ENCODE measurements around the gene C12orf76.
"Not testable (repeated sequence)": the region's sequence is repeated elsewhere in the genome, so short reads cannot be mapped to it uniquely, and the experiment has no call there.

The C12orf76 gene, protein sequence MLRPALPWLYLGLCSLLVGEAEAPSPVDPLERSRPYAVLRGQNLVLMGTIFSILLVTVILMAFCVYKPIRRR

DNA sequence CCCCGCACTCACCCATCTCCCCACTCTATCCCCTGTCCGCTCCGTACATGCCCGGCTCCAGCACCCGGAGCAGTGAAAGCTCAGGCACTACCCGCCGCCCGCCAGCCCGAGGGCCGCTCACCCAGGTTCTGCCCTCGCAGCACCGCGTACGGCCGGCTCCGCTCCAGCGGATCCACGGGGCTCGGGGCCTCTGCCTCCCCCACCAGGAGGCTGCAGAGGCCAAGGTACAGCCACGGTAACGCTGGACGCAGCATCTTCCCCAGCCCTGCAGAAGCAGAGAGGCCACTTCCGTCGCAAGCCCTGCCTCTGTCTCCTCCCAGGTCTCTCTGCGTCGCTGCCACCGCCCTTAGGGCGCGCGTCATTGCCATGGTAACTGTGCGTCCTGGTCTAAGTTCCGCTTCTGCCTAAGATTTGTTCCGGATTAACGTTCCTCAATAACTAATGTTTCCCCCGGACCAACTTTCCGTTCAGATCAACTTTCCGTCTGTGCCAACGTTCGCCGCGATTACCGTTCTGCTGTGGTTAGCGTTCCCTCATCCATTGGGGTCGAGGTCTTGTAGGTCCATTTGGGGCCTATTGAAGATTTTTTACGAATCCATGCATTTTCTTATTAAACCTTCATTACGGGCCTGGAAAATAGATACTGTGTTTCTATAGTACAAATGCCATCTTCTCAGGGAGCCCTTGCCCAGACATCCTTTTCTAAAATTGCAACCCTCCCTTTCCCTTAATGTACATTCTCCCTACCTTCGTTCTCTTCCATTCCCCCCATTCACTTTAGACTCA, at the start of gene C12orf76:
TSS of gene C12orf76 (minus strand) at position 281 of the 786 bp plus-strand sequence. CDS start at position 254, 27 bp downstream.
- peak; percentile 87 for DNase-seq (ENCODE audit: low read depth)

DNA sequence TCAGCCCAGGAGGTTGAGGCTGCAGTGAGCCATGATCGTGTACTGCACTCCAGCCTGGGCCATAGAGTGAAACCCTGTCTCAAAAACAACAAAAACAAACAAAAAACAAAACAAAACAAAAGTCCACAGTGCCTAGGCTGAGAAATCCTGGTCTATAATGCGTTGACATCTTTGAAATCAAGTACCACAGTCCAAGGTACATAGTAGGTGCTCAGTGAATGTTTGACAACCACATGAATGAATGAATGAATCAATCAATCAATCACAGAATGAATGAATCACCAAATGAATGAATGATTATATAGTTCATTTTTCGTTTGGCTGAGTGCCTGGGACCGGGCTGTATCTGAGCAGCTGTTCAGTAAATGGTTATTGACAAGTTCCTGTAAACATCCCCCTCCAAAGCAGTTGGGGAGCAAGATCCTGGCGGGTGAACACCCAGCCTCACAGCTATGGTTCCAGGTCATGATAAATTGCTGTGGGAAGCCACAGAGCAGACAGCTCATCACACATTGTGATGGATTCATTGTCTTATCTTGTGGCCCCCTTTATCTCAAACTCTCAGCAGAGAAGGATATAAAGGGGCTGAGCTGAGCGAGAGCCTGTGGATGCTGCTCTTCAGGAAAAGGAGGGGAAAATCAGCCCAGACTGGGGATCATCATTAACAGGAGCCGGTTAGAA, 45.4 kb upstream of the C12orf76 start:
- DNase-seq (ENCODE audit: low read depth), result no peak

DNA sequence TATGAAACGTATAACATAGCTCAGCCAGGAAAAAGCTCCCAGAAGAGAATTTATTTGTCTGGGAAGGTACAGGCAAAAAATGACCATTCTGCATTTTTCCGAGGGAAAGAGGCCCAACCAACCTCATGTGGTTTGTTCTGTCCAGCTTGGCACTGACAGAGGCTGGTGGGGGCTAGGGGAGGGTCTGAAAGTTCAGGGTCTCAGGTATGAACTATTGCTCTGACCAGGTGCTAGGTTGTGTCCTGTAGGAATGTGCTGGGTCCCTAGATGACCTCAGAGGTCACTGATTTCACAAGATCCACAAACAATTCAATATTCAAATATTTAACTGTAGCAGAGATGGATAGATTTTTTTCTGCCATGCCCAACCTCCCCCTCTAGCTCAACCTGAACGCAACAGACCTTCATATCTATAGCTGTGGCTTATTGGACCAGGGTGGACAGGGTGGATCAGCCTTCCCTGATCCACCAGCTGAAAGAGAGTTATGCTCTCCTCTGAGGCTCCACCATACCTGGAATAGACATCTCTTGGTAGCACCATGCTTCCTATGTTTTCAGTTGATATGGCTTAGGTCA, 42.9 kb upstream of the C12orf76 start:
- DNase-seq (ENCODE audit: low read depth), result no peak

DNA sequence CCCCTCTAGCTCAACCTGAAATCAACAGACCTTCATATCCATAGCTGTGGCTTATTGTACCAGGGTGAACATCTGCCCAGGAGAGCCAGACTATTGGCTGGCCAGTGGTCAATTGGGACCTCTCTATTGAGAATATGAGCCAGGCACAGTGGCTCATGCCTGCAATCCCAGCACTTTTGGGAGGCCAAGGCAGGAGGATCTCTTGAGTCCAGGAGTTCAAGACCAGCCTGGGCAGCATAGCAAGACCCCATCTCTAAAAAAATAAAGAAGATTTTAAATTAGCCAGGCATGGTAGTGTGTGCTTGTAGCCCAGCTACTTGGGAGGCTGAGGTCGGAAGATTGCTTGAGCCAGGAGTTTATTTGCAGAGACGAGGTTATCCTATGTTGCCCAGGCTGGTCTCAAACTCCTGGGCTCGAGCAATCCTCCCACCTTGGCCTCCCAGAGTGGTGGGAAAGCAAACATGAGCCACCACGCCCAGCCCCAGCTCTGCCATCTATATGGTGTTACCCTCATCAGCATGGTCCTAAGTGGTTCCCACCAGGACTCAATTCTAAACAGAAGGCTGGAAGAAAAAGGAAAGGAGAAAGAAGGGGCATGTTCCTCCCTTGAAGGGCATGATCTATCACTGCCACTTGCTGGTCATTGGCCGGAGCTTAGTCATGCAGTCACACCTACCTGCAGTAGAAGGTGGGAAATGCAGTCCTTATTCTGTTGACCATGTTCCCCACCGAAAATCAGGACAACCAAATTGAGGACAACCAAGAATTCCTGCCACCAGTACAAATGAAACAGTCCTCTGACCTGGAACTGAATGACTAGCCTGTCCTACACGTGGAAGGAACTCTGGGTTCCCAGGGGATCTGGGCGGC, 42.2 kb upstream of the C12orf76 start:
- no peak for DNase-seq (ENCODE audit: low read depth)

DNA sequence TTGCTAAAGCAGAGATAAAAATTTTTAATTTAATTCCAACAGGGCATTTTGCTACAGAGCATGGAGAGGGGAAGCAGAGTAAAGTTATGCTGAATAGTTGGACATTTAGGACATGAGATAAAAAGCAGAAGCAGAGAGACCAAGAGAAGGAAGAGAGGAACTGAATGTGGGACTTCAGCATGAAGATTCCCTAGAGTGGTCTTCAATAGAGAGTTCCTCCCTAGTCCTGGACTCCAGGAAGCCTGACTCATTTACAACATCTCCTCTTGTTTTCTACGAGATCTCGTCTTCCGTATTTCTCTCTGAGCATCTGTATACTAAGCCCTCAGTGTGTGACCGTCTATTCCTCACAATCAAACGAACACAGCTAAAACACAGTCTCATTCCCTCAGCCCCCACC, 40.6 kb upstream of the C12orf76 start:
- no peak for DNase-seq (ENCODE audit: low read depth)

- DNase-seq (ENCODE audit: low read depth), result not testable (repeated sequence)
These were observed 39.9 kb upstream of the C12orf76 start for GRCh38 chr12:110088216-110088615.

DNA sequence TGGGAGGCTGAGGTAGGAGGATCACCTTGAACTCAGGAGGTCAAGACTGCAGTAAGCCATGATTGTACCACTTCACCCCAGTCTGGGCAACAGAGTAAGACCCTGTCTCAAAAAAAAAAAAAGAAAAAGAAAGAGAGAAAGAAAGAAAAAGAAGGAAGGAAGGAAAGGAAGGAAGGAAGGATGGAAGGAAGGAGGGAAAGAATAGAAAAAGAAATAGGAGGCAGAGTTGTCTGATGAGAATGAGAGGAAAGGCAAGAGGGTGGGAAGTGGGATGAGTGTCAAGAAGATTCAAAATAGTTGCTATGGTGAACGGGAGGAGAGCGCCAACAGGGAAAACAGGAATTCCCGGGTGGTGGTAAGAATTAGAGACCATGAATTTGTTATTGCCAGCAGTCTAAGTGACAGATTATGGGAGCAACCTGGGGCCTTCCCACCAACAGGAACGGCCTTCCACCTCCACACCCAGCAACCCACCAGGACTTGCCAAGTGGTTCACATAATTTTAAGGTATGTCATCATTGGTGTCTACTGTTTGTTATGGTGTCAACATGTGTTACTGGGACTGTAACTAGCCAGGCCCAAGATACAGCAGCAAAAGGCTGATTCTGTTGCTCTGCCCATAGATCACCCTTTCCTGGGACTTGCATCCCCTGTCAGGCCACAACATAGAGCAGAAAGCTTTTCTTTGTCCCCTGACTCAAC, 36.1 kb upstream of the C12orf76 start:
- DNase-seq (ENCODE audit: low read depth), result no peak

GRCh38 chr12:110080410-110080809, 32.1 kb upstream of the C12orf76 start:
- no peak for DNase-seq (ENCODE audit: low read depth)

DNA sequence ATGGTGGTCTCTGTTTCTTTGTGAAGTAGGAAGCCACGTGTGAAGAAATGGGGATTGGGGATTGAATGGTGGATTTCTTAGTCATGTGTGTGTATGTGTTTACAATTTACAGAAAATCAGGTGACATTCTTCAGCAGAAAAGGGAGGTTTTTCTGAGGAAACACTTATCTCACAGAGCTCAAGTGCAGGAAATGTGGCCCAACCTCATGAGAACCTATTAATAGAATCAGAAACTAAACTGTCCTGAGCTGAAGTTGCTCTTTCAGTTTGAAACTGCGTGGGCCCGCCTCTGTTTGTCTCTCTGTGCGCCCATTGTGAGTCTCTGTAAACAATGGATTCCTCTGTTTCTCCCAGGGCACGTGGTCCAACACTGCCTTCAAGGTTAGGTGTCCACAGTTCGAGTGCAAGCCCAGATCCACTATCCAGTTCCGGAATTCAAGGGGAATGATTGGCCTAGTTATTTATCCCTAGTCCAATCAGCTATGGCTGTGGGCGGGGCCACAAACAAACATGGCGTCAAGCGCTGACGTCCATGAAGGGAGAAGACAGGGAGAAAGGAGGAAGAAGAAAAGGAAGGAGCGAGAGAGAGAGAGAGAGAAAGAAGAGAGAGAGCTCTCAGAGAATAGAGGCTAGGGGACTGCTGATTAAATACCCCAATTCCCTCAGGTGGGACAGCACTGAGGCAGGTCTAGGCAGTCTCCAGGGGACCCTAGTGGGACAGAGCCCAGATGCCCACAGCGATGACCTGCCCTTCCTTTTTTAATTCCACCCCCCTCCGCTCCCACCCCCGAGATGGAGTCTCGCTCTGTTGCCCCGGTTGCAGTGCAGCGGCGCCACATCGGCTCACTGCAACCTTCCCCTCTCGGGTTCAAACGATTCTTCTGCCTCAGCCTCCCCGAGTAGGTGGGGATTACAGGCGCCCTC, 31.4 kb upstream of the C12orf76 start:
- peak; percentile 57 for DNase-seq (ENCODE audit: low read depth)

DNA sequence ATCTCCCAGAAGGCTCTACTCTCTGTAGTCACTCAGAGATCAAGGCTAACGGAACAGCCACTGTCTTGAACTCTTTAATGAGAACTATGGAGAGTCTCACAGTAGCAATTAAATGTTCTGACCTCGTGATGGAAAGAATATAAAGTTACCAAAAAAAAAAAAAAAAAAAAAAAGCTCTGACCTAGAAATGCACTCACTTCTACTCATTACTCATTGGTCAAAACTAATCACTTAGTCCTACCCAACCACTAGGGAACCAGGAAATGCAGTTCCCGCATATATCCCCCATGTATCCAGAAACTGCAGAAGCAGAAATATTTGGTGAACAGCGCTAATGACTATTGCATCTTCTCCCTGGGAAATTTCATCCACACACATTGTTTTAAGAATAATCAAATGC, 29.5 kb upstream of the C12orf76 start:
- no peak for DNase-seq (ENCODE audit: low read depth)

- DNase-seq (ENCODE audit: low read depth), result no peak
These were observed 27.6 kb upstream of the C12orf76 start for GRCh38 chr12:110075880-110076279.

GRCh38 chr12:110074089-110074488, 25.8 kb upstream of the C12orf76 start:
- DNase-seq (ENCODE audit: low read depth), result no peak

DNA sequence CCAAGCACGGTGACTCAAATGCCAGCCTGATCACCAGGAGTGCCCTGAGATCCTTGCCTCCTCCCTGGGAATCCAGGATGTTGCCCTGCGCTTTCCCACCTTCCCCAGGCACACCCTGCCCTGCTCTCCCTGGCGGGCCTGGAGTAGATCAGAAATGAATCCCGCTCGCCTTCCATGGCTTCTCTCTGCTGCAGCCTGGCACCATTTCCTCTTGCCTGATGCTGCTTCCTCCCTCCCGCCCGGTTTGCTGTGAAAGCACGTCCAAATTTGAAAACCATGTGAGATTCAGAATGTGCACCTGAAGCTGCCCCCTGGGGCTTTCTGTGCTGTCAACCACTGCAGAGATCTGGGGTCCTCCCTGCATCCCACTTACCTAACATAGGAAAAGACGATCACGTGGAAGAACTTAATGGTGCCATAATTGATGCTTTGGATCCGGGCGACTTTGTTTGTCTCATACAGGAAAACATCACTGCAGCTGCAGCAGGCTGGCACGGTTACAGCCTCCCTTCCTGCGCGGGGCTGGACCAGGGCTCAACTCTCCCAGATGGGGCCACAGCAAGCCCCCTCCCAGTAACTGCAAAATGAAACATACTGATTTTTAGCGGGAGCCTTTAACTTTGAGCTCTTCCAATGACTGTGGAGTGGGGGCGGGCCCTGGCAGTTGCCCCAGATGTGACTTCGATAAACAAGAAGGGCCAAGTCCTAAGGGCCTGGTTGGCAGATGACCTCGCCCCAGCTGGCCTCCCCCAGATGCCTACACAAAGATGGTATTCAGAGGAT, 24.9 kb upstream of the C12orf76 start:
- DNase-seq (ENCODE audit: low read depth), result peak; percentile 7

DNA sequence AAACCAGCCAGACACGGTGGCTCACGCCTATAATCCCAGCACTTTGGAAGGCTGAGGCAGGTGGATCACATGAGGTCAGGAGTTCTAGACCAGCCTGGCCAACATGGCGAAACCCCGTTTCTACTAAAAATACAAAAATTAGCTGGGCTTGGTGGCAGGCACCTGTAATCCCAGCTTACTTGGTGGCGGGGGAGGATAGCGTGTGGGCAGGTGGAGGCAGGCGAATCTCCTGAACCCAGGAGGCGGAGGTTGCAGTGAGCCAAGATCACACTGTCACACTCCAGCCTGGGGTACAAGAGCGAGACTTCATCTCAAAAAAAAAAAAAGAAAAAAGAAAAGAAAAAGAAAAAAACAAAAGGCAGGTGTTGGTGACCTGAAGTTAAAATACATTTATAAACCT, 24.3 kb upstream of the C12orf76 start:
- DNase-seq (ENCODE audit: low read depth), result not testable (repeated sequence)

GRCh38 chr12:110071967-110072366, 23.6 kb upstream of the C12orf76 start:
- DNase-seq (ENCODE audit: low read depth), result no peak

- no peak for DNase-seq (ENCODE audit: low read depth)
These were observed 23.2 kb upstream of the C12orf76 start for GRCh38 chr12:110071504-110071903.

- no peak for DNase-seq (ENCODE audit: low read depth)
These were observed 20.3 kb upstream of the C12orf76 start for GRCh38 chr12:110068654-110069053.

- DNase-seq (ENCODE audit: low read depth), result not testable (repeated sequence)
These were observed 19.8 kb upstream of the C12orf76 start for GRCh38 chr12:110068115-110068514.

DNA sequence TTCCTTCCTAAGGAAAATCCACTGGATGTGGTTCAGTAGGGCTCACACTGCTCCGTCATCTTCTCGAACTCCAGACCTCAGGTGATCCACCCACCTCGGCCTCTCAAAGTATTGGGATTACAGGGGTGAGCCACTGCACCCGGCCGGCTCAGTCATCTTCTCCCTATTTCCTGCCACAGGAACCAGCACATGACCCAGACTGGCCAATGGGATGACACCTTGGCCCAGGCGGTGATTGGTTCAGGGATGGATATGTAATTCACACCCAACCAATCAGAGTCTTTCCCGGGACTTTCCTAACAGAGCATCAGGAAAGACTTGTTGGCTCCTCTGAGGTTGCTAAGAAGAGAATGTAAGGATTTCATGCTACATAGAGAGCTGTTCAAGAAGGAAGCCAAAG, 19.2 kb upstream of the C12orf76 start:
- DNase-seq (ENCODE audit: low read depth), result no peak
